GM06990 (cell line): ENCODE results near the gene DRAXIN.

Source experiments
- DNase-seq: peaks from one replicate; pipeline ENCODE4 v3.0.0-alpha.2; 2011; ENCODE audit not compliant: insufficient read length; ENCODE audit errors: extremely low read depth
- H3K27me3 ChIP-seq: replicated peaks from 2 replicates; pipeline ENCODE4 v1.6.0; 2011; ENCODE audit warnings: low read length; ENCODE audit not compliant: control insufficient read depth, insufficient read depth
- H3K36me3 ChIP-seq: 2 replicates; pipeline ENCODE4 v1.5.1; 2011; ENCODE audit warnings: low read length; ENCODE audit not compliant: control insufficient read depth, insufficient read depth
- H3K4me3 ChIP-seq: replicated peaks from 2 replicates; pipeline ENCODE4 v1.5.1; 2011; ENCODE audit warnings: low read depth, mild to moderate bottlenecking, control low read depth, low read length
- CTCF ChIP-seq: IDR thresholded peaks from 2 replicates; pipeline ENCODE4 v1.5.1; 2011; ENCODE audit warnings: low read length, control low read depth, mild to moderate bottlenecking, inconsistent platforms; ENCODE audit not compliant: insufficient read depth, poor library complexity, severe bottlenecking

DRAXIN gene

GRCh38 chr1:11704194-11704529 lies 12.7 kb downstream of the DRAXIN start:
- no peak for DNase-seq
- TF ChIP-seq CTCF, result no peak
- H3K27me3 ChIP-seq, result peaks cover 2% of the 10 kb centered on the region; the same call in 1 of the 2 replicates
- no peaks in the 10 kb centered on the region for H3K36me3 ChIP-seq
- H3K4me3 ChIP-seq, result no peak overlapping the region

GRCh38 chr1:11704691-11705475 lies 13.4 kb downstream of the DRAXIN start:
- H3K36me3 ChIP-seq, result no peaks in the 10 kb centered on the region
- TF ChIP-seq CTCF, result no peak
- peaks cover 2% of the 10 kb centered on the region; the same call in 1 of the 2 replicates for H3K27me3 ChIP-seq
- H3K4me3 ChIP-seq, result no peak overlapping the region
- no peak for DNase-seq

GRCh38 chr1:11705596-11705995 lies 14.1 kb downstream of the DRAXIN start:
- no peak for DNase-seq
- peaks cover 2% of the 10 kb centered on the region; the same call in 1 of the 2 replicates for H3K27me3 ChIP-seq
- no peak overlapping the region for H3K4me3 ChIP-seq
- no peak for TF ChIP-seq CTCF
- no peaks in the 10 kb centered on the region for H3K36me3 ChIP-seq

- H3K27me3 ChIP-seq, result peaks cover 2% of the 10 kb centered on the region; the same call in 1 of the 2 replicates
- no peak for TF ChIP-seq CTCF
- no peak for DNase-seq
- no peak overlapping the region for H3K4me3 ChIP-seq
- H3K36me3 ChIP-seq, result no peaks in the 10 kb centered on the region
These were observed 14.8 kb downstream of the DRAXIN start for GRCh38 chr1:11706292-11706691.

- DNase-seq, result no peak
- TF ChIP-seq CTCF, result no peak
- H3K4me3 ChIP-seq, result no peak overlapping the region
- no peaks in the 10 kb centered on the region for H3K36me3 ChIP-seq
- peaks cover 2% of the 10 kb centered on the region; the same call in 1 of the 2 replicates for H3K27me3 ChIP-seq
These were observed 16.2 kb downstream of the DRAXIN start for GRCh38 chr1:11707621-11708276.
